Lung (tissue), 12 donors: Measurements from ENCODE around the gene PROC. TPM values are rescaled to one million over a fixed set of nuclear protein-coding genes. Genes with fewer than 3 reads are reported as not detected.

Experiments
- ATAC-seq: fragments of 200-7000 bp; cut with Tn5 transposase; one replicate; pipeline ENCODE4 v1.9.1; 2020; ENCODE audit warnings: moderate number of reproducible peaks; ENCODE audit not compliant: insufficient read depth, low FRiP score
- DNase-seq, 3 donors: peaks; one replicate each; pipeline ENCODE4 v3.0.0-alpha.2; 2013 to 2017
- H3K27ac ChIP-seq, 2 donors: one replicate each; pipeline ENCODE4 v1.5.1; 2013; ENCODE audit warnings: mild to moderate bottlenecking in 2 of 2, moderate library complexity in 2 of 2, control low read depth in 1 of 2, inconsistent platforms in 1 of 2, low read depth in 1 of 2, low read length in 1 of 2
- H3K27me3 ChIP-seq, 3 donors: one replicate each; pipeline ENCODE4 v1.5.1; 2013; ENCODE audit warnings: low read length in 2 of 3; ENCODE audit not compliant: control insufficient read depth in 3 of 3, insufficient read depth in 3 of 3
- H3K36me3 ChIP-seq, 4 donors: one replicate each; pipeline ENCODE4 v1.5.1; 2013; ENCODE audit warnings: low read length in 4 of 4, mild to moderate bottlenecking in 1 of 4, moderate library complexity in 1 of 4; ENCODE audit not compliant: control insufficient read depth in 4 of 4, insufficient read depth in 4 of 4
- H3K4me1 ChIP-seq, 5 donors: one replicate each; pipeline ENCODE4 v1.5.1; 2013; ENCODE audit warnings: low read length in 5 of 5, mild to moderate bottlenecking in 2 of 5, moderate library complexity in 1 of 5; ENCODE audit not compliant: control insufficient read depth in 5 of 5, insufficient read depth in 5 of 5
- H3K4me3 ChIP-seq: one replicate; pipeline ENCODE4 v1.5.1; 2013; ENCODE audit warnings: mild to moderate bottlenecking, control low read depth, moderate library complexity
- H3K9ac ChIP-seq, 2 donors: one replicate each; pipeline ENCODE4 v1.5.1; 2013; ENCODE audit warnings: low read length in 2 of 2, control low read depth in 1 of 2; ENCODE audit not compliant: insufficient read depth in 1 of 2
- H3K9me3 ChIP-seq, 4 donors: one replicate each; pipeline ENCODE4 v1.5.1; 2013; ENCODE audit warnings: low read length in 3 of 4, mild to moderate bottlenecking in 1 of 4, moderate library complexity in 1 of 4; ENCODE audit not compliant: control insufficient read depth in 4 of 4, insufficient read depth in 3 of 4
- WGBS, 2 donors: extraction: QIAGEN DNeasy Blood & Tissue Kit; methylation state at CpG; one replicate each; pipeline ENCODE4 v1.1.7; 2013; 5-methylcytosine and 5-hydroxymethylcytosine counted together
- polyA plus RNA-seq, 2 donors: library from polyadenylated mRNA; stranded (reverse); fragments of 200-250 nt; gene quantifications; one replicate each; pipeline ENCODE4 v1.2.1, GENCODE V29; 2013
- total RNA-seq, 2 donors: library from RNA; depleted of rRNA in 1 of 2; stranded (reverse); fragments of >200 nt in 1 of 2; gene quantifications; one replicate each; pipeline ENCODE4 v1.2.1, GENCODE V29; 2014 to 2021
- TF ChIP-seq, protein P1 (sequence below): IDR thresholded peaks from 2 replicates; pipeline ENCODE4 v1.5.1; 2012; ENCODE audit warnings: mild to moderate bottlenecking; ENCODE audit errors: control extremely low read depth, extremely low read depth
- donor health status: control.
- donor health status: control.
- donor health status: Bipolar disorder and iron deficiency.
- donor health status: healthy.
- donor health status: DM: yes; HTN: yes; CAD: no.

PROC gene
- total and polyA plus RNA-seq, 4 donors, result 0.10 to 0.37 (median 0.22) TPM; not detected in 1

DNA sequence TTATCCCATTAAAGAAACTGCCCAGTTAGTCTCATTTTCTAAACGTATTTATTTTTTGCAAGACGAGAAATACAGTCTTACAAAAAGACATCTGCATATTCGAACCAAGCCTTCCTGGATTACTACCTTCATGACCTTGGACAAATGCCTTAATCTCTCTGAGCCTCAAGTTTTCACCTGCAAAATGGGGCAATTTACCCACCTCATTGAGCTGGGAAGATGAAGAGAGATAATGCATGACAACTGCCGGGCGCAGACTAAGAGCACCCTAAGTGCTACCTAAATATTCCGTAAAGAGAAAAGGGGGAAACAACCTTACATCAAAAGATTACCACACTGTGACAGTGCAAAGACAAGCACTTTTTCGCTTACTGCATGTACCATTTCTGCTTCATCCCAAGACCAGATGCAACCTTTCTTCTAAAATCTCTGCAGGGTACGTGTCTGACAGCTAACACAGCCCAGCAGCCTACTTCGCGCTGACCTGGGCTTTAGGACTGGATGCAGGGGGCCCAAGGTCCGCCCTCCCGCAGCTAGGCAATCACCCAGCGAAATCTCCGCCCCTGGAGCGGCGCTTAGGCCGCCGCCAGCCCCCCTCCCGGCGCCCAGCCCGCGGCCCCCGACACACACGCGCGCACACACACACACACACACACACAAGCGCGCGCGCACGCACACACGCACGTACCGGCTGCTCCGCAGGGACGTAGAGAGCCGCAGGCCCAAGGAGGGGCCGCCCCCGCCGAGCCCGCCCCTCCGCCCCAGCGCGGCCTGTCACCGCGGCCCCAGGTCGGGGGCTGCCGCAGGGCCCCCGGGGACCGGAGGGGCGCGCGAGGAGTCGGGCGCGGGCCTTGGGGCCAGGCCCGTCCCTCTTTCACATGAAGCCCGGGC lies 31.2 kb upstream of the PROC start:
- TF ChIP-seq, protein P1, sequence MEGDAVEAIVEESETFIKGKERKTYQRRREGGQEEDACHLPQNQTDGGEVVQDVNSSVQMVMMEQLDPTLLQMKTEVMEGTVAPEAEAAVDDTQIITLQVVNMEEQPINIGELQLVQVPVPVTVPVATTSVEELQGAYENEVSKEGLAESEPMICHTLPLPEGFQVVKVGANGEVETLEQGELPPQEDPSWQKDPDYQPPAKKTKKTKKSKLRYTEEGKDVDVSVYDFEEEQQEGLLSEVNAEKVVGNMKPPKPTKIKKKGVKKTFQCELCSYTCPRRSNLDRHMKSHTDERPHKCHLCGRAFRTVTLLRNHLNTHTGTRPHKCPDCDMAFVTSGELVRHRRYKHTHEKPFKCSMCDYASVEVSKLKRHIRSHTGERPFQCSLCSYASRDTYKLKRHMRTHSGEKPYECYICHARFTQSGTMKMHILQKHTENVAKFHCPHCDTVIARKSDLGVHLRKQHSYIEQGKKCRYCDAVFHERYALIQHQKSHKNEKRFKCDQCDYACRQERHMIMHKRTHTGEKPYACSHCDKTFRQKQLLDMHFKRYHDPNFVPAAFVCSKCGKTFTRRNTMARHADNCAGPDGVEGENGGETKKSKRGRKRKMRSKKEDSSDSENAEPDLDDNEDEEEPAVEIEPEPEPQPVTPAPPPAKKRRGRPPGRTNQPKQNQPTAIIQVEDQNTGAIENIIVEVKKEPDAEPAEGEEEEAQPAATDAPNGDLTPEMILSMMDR, result no peak
- H3K27me3 ChIP-seq, result no peaks in the 10 kb centered on the region
- 1% methylated on average over 31 to 58 of the region's 58 CpGs for WGBS, 2 donors
- peak overlapping the region; percentile 100 for H3K27ac ChIP-seq
- H3K36me3 ChIP-seq, result peaks cover 0 to 4% (median 0%) of the 10 kb centered on the region in 4 donors
- ATAC-seq (peak; percentile 86), DNase-seq (peak; percentile 91 to 94 (median 93))
- H3K9ac ChIP-seq, result peak overlapping the region; percentile 73 to 88
- H3K4me1 ChIP-seq, result peaks cover 7 to 29% (median 9%) of the 10 kb centered on the region in 5 donors
- H3K4me3 ChIP-seq, result peak overlapping the region; percentile 88
- H3K9me3 ChIP-seq, result no peaks in the 10 kb centered on the region

DNA sequence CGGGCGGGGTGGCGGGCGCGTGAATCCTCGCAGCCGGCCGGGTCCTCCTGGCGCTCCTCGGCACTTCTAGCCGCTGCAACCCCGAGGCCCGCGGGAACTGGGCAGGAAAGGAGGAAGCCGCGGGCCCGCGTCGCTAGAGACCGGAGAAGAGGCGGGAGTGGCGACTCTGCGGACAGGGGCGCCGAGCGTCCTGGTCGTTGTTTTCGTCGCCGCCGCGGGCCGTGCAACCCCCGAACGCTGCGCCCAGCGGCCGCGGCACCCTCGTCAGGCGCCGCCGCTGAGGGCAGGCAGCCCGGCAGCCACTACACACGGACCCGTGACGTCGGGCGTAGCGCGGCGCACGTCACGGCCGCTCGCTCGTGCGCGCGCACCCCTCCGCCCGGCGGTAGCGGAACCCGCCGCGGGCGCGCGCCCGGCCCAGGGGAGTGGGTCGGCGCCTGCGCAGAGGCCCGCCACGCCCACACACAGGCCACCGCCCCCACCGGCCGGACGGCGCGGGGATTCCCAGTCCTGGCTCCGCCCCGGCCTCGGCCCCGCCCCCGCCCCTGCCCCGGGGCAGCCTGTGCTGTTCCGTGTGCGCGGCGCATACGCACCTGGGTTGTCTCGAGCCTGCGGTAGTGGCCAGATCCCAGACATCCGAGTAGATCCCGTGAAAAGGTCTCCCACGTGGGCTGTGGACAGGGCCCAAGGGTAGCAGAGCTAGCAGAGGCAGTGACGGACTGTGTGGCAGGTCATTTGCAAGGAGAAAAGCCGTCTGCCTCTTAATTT lies 30.4 kb upstream of the PROC start, which contains the start of gene MAP3K2:
MAP3K2 (minus strand) TSS at position 321 of the 768 bp plus-strand sequence. CDS start 44,846 bp downstream, outside the sequence.
- Histone ChIP-seq H3K4me1 (peaks cover 5 to 29% (median 9%) of the 10 kb centered on the region in 5 donors), H3K27ac (peak within 1 kb of the TSS; percentile 100), H3K9me3 (no peaks in the 10 kb centered on the region), H3K9ac (peak within 1 kb of the TSS; percentile 73 to 89), H3K4me3 (peak within 1 kb of the TSS; percentile 88), H3K27me3 (no peaks in the 10 kb centered on the region), H3K36me3 (peaks cover 0 to 4% (median 0%) of the 10 kb centered on the region in 4 donors)
- ATAC-seq (peak; percentile 92), DNase-seq (peak; percentile 93 to 96 (median 96))
- 0% methylated on average over 57 to 100 of the region's 100 CpGs for WGBS, 2 donors
- TF ChIP-seq, protein P1, result no peak

DNA sequence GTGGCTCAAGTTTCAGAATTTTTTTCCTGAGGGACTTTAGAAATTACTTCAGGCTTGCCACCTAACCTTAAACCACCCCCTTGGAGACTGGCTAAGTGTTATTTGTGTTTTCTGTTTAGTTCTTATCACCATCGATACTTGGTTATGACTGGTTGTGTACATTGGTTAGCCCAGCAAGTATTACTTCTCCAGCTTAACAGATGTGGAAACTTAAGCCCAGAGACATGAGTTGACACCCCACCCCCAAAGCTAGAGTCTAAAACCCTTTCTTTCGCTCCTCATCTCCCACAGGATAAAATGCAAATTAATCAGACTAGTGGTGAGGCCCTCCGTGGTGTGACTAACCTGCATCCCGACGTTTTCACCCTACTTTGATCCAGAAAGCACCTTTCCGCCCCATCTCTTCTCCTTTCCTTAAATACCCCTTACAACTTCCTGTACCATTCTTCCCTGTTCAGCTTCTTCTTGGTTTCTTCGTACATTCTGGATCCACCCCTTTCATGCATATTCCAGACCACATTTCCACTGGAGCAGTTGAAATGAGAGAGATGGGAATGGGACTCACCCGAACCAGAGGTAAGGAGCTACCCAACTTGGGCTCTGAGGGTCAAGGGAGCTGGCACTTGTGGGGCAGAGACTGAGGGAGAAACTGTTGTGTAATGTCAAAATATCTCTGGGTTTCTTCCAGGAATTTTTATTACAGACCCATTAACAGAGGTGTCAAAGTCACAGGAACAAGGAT lies 29.6 kb upstream of the PROC start:
- Histone ChIP-seq H3K27ac (peak overlapping the region; percentile 98), H3K9me3 (peaks cover 0 to 1% (median 0%) of the 10 kb centered on the region in 4 donors), H3K4me1 (peaks cover 3 to 26% (median 7%) of the 10 kb centered on the region in 5 donors), H3K27me3 (no peaks in the 10 kb centered on the region), H3K4me3 (peak overlapping the region; percentile 35), H3K36me3 (peaks cover 0 to 4% (median 0%) of the 10 kb centered on the region in 4 donors), H3K9ac (peak overlapping the region; percentile 52 to 89)
- TF ChIP-seq, protein P1, result no peak
- WGBS, 2 donors, result 51% methylated on average over 8 of the region's 8 CpGs
- ATAC-seq (no peak), DNase-seq (no peak)
